ENCODE data around the gene ZNF865.

DNA sequence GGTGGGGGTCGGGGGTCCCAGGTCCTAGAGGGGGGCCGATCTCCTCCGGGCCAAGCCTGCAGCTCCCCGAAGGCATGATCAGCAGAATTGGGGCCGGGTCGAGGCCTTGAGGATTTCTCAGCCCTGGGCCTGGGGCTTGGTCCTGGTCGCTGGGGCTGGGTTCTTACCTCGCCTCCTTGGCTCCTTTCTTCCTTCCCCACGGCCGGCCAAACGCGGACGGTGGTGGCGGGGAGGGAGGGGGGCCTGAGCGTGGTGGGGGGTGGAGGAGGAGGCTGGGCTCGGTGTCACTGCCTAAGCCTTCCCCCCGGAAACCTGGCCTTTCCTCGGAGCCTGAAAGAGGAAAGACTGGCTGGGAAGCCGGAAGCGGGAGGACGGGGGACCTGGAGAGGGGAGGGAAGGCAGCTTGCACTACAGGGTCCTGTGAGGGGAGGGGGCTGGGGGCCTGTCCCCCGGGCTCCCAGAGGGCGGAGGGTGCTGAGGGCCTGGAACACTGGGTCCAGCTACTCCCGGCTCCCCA, 24.8 kb upstream of the ZNF865 start, which contains the start of gene ZNF579:
- TF ChIP-seq, protein P1, sequence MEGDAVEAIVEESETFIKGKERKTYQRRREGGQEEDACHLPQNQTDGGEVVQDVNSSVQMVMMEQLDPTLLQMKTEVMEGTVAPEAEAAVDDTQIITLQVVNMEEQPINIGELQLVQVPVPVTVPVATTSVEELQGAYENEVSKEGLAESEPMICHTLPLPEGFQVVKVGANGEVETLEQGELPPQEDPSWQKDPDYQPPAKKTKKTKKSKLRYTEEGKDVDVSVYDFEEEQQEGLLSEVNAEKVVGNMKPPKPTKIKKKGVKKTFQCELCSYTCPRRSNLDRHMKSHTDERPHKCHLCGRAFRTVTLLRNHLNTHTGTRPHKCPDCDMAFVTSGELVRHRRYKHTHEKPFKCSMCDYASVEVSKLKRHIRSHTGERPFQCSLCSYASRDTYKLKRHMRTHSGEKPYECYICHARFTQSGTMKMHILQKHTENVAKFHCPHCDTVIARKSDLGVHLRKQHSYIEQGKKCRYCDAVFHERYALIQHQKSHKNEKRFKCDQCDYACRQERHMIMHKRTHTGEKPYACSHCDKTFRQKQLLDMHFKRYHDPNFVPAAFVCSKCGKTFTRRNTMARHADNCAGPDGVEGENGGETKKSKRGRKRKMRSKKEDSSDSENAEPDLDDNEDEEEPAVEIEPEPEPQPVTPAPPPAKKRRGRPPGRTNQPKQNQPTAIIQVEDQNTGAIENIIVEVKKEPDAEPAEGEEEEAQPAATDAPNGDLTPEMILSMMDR (IDR thresholded peaks at IDR 0.05; ENCODE audit: insufficient read depth, low read length, poor library complexity, severe bottlenecking) = no peak
- TF ChIP-seq EZH2phosphoT487 (conservative IDR thresholded peaks at IDR 0.05; ENCODE audit: low read length) = no peak

Data from SU-DHL-6 (cell line).